GM18502 (cell line): ENCODE data around the gene WDFY3.
"Not testable (repeated sequence)": the region's sequence is repeated elsewhere in the genome, so short reads cannot be mapped to it uniquely, and the experiment has no call there.

Source experiments
- ATAC-seq: cut with Tn5 transposase; IDR thresholded peaks from one replicate; pipeline ENCODE4 v1.9.1; 2021; ENCODE audit warnings: mild to moderate bottlenecking; ENCODE audit not compliant: unreplicated experiment, poor library complexity

Gene WDFY3

DNA sequence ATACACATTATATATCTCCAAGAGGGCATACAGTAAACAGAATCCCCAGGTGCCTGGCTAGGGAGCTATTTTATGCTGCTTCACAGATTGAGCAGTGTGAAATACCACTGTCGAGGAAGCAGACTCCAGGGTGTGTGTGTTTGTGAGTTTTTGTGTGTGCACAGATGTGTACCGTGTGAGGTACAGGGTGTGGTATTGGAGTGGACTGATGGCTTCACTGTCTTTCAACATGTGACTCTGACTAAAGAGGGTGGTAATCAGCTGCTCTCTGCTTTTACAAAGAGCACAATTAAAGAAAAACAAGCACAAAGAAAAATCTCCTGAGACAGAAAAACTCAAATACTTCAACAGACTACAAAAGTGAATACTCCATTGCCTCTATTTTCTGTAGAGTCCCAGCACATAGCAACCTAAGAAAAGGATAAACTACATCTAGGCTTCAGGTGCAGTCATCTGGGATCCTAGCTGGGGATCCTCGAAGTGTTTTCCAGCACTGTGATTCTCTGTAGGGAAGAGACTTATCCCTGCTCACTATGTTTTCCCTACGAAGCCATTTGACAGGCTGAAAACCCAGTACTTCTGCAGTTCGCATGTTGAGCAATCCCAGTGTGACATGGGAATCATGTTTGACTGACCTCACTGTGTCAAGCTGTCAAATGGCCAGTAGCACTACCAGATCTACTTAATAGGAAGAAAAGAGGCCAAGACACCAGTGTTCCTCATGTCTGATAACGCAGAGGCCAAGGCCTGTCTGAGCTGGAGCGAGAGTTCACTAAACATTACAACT is 283.2 kb downstream of the WDFY3 start:
- ATAC-seq, result no peak

DNA sequence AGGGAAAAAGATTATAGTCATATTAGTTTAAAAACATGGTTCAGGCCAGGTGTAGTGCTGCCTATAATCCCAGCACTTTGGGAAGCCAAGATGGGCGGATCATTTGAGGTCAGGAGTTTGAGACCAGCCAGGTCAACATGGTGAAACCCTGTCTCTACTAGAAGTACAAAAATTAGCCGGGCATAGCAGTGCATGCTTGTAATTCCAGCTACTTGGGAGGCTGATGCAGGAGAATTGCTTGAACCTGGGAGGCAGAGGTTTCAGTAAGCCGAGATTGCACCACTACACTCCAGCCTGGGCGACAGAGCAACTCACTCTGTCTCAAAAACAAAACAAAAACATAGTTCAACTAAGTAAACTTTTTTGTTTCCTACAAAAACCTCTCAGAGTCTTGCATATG is 283.8 kb downstream of the WDFY3 start:
- not testable (repeated sequence) for ATAC-seq

DNA sequence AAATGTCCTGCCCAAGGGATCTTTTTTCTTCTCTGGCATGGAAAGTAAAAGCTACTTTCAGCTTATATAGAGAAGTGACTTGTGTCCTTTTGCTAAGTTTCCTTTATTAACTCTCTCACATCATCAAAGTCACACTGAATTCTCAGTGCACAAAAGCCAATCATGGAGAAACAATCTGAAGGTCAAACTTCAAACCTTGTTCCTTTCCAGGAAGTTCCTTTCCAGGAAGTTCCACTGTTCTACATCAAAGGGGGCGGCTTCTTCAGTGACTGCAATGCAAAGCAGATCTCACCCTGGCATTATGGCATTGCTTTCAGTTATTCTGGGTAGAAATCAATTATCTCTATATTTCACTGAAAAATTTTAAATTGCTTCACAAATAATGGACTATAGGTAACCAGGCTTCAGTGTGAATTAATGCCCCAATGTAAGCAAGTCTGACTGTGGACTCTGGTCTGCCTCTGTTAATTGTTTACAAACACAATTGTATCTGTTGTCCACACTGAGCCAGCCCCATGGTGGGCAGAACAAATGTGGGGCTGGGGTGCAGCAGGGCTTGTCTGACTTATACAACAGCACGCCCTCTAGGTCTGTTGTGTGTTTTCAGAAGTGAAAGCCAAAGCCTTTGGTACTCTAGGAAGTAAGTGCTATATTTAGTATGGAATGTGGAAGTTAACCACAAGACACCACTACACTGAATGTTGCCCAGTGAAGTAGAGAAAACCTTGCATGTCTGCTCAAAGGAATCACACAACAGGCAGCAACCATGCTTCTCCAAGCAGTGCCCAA is 284.8 kb downstream of the WDFY3 start:
- ATAC-seq, result no peak

DNA sequence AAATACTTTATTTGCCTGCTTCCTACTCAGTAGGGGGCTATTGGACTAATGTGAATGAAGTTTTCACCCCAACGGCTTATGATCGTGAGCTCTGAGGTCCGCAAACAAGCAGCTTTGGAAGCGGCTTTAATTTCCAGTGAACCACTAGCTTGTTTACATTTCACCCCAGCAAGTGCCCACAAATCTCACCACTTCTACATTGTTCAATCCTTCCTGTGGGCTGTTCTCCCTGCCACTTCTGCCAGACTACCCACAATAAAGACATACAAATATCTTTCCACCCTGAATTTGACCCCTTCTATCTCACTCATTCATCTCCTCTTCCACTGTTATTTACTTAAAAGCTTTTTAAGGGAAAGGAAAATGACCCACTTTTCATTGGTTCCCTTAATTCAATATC is 285.5 kb downstream of the WDFY3 start:
- no peak for ATAC-seq

DNA sequence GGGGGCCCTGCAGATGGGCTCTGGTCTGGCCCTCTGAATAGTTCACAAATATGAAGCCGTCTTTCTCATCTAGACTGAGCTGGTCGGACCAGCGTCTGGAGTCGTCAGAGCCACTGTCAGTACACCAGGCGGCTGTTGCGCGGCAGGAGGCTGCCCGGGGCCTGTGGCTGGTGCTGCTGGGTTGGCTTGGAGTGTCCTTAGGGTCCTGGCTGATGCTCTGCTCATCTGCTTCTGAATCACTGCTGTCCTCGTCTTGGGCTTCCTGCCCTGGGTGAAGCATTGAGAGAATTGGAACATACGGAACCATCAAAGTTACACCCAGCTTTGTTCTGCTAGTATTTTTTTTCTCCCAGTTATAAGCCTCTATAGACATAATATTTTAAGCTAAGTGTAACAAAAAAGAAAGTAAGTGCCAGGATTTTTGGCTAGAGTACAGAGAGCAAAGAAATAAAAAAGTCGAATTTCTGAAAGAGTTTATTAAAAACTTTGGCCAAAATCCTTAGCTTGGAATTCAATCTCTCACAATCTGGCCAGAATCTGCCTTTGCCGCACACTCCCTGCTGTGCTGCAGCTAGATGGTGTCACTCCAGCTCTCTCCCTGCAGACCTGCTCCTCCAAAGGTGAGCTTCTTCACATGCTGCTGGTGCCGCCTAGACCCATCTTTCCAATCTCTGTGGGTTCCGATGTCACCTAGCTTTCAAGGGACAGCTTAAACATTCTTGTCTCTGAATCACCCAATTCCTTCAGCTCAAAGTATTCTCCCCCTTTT is 287.3 kb downstream of the WDFY3 start:
- no peak for ATAC-seq

DNA sequence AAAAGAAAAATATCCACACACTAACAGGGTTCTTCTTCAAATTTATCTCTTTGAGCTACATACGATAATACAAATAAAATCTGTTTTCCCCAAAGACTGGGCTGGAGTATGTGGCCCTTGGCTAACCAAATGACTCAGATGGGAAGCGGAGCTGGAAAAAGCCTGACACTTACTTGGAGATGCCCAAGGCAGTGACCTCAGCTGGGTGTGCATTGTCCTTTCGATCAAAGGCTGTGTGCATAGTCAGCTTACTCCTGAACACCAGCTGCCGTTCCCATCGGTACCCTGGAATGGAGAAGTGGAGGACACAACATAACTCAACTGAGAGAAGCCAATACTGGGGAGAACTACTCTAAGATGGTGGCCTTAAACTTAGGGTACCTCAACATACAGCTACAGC is 288.5 kb downstream of the WDFY3 start:
- no peak for ATAC-seq

DNA sequence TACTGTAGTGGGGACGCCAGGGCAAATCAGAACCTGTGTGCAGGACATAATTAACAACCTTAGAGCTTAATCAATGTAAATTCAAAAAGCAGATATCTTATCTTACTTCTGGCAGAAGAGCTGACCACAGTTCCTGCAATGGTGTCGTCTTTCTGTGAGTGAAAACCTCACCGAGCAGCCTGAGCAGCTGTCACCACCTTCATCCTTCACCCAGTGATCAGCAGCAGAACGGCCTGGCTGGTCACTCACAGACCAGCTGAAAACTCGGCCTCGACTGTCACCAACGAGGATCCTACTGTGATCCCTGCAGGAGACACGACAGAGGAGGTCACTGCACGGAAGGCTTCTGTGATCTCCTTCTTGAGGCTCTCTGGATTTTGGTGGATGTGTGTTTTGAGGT is 289.4 kb downstream of the WDFY3 start:
- no peak for ATAC-seq

DNA sequence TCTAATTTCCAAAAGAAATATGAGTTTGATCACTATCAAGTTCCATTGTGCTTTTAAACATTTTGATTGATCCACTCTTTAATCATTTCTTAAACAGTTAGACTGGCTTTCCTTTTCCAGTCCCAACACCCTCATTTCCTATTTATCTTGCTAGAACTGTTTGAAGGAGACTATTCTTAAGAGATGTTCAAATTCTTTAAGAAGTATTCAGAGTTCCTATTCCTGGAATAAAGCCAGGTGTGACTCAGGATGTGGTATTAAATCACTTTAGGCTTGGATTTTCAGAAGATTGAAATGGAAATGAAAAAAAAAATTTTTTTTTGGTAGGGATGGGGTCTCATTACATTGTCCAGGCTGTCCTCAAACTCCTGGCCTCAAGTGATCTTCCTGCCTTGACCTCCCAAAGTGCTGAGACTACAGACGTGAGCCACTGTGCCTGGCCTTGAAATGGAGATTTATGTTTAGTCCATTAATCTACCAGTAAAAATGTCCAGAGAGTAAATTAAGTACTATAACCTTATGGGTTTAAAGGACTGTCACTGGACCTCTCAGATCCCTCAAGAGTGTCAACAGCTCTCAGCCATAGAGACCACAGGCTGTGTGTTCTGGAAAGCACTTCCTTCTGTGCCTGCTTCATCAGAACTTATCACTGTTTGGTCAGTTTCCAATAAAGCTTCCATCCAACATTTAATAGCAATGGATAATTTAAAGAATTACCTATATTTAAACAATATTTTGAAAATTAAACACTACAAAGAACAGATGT is 292.8 kb downstream of the WDFY3 start:
- ATAC-seq, result no peak

DNA sequence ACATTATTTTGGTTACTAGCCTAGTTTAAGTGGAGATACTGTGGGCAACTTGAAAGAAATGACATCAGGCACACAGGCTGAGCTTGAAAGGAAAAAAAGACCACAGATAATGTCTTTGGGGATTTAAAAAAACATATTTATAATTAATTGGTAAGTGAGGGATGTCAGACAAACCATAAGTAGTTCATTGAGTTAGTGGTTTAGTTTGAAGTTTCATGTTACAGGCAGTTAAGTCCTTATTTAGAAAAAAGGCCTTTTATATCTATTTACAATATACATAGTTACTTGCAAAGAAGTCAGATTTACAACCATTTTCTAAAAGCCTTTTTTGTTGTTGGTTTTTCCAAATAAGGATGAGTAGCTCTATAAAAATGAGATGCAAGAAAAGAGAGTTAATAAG is 294.3 kb downstream of the WDFY3 start:
- ATAC-seq, result no peak

DNA sequence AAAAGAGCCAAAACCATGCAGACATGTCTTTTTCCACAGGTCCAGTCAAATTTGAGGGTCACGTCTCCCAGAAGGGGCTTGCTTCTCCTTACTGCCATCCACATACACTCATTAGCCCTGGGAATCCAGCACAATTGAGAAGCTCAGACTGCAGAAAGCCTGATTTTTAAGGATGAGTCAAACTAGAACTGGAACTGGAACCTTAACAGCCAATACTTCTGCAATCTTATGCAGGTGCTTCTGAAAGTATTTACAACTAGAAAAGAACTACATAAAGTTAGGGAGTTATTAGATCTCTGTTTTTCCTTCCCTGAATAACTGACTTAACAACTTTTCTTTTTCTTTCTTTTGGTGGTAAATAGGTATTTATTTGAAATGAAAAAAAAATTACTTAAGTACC is 297.3 kb downstream of the WDFY3 start:
- ATAC-seq, result no peak

DNA sequence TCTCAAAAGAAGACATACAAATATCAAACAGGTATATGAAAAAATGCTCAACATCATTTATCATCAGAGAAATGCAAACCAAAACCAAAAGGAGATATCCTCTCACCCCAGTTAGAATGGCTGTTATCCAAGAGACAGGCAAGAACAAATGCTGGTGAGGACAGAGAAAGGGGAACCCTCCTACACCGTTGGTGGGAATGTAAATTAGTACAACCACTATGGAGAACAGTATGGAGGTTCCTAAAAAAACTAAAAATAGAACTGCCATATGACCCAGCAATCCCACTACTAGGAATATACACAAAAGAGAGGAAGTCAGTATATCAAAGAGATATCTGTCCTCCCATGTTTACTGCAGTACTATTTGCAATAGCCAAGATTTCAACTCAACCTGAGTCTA is 300.1 kb downstream of the WDFY3 start:
- ATAC-seq, result no peak

DNA sequence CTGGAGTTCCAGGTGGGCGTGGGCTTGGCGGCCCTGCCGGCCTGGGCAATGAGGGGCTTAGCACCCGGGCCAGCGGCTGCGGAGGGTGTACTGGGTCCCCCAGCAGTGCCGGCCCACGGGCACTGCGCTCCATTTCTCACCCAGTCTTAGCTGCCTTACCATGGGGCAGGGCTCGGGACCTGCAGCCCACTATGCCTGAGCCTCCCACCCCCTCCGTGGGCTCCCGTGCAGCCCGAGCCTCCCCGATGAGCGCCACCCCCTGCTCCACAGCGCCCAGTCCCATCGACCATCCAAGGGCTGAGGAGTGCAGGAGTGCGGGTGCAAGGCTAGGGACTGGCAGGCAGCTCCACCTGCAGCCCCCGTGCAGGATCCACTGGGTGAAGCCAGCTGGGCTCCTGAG is 301.7 kb downstream of the WDFY3 start:
- ATAC-seq, result not testable (repeated sequence)

DNA sequence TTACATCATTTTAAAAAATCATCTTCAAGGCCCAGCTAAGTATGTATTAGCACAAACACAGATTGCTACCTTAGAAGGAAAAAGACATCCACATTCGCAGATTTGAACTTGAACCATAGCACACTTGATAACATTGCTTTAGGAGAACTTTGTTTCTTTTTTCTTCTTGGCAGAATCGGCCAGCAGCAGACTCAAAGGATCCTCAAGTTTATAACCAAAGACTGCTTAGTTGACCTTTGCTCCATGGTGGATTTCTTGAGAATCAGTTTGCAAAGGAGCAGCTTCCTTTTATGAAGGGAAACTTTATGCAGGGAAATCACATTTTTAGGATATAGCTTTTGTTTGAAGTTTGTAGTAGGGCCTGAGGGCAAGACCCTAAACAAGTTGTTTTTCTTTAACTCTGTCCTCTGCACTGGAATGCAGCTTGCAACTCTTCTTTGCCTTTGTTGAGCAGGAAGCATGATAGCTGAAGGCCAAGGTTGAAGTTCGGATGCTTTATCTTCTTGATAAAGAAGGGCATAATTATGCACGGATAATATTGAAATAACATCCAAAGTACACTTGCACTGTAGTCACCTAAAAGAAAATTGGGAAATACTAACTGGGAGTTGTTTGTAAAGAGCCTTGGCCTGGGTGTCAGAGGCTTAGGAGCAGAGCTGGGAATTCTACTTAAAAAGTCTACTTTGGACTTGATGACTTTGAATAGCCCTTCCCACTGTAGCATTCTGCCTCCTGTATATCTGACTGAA is 305.1 kb downstream of the WDFY3 start:
- ATAC-seq, result no peak

DNA sequence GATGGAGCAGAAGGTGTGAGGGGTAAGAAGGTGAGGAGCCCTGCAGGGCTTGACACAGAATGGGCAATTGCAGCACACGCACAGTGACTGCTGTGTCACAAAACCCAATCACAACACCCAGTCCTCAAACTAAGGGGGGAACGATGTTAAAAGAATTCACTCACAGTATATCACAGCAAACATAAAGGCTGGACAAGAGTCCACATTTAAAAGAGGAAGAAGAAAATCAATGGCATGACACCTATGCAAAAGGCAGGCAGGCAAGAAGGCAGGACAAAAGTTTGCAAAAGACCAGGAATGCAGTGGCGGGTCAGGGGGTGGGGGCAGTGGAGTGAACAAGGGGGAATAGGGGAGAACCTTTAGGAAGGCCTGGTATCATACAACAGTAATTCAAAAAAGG is 305.9 kb downstream of the WDFY3 start:
- ATAC-seq, result no peak

DNA sequence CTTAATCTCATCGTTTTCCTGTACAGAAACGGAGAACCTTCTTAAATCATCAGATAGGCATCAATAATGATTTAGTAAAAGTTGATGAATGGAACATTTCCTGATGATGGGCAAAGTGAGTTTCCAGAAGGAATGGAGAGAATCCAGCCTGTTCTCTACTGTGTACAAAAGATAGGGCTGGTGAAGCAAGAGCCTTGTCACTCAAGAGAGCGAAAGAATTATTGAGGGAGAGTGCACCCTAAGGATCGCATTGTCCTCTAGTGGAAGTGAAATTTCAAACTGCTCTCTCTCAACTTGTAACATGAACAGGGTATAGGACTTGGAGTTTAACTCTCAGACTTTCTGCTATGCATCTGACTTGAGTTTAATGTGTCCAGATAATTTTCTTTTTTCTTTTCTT is 314.0 kb downstream of the WDFY3 start:
- no peak for ATAC-seq

DNA sequence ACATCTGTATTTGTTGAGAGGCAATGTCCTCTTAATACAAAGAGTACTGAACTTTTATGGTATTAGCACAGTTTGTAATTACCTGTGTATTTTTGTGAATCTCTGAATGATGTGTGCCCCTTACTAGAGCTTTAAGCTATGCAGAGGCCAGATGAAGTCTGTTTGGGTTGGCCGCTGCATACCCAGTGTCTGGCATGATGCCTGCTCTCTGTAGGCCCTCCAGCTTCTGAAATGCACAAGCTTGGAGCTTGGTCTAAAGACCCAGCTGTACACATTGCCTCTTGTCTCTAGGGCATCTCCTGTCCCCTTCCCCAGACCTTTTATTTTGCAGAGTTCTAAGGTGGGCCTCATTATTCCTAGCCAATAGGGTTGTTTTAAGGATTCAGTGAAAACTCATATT is 315.0 kb downstream of the WDFY3 start:
- no peak for ATAC-seq

DNA sequence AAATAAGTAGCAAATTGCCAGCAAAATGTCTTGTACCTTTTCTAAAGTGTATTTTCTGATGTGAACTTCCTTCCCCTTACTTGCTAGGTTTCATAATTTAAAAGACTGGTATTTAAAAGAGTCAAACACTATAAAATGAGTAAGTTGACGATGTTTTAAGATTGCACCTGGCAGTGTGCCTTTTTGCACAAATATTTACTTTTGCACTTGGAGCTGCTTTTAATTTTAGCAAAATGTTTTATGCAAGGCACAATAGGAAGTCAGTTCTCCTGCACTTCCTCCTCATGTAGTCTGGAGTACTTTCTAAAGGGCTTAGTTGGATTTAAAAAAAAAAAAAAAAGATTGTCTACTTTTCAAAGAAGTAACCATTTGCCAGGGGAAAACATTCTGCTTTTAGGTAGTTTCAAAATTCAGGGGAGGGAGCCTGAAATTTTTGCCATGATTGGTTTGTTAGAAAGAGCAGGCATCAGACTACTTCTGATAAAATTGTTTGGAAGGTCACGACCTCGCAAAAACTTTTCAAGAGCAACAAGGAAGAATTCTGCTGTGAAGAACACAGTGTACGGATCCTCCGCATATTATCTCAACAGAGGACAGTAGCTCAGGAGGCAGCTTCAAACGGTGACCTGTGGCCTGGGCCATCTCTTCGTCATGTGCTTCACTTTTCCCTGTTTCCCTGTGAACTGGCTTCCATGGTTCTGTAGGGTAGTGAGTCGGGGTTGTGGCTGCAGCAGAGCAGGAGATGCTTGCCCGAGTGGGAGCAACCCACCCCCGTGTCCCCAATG is 317.4 kb downstream of the WDFY3 start:
- no peak for ATAC-seq

DNA sequence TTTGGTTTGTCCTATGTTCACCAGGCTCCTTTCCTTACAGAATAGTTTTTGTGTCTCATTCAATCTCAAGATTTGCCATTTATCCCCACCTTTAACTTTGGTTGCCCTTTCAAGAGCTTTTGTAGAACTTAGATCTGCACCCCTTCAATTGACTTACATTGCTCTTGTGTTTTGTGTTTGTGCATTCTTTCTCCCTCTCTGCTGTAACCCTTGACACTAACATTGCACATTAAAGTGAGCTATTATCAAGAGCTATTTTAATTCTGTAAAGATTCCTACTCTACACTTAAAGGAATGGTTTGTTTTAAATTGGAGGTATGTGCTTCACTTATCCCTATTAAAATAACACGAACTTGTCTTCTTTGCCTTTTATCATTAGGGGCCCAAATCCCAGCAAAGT is 318.3 kb downstream of the WDFY3 start:
- no peak for ATAC-seq

DNA sequence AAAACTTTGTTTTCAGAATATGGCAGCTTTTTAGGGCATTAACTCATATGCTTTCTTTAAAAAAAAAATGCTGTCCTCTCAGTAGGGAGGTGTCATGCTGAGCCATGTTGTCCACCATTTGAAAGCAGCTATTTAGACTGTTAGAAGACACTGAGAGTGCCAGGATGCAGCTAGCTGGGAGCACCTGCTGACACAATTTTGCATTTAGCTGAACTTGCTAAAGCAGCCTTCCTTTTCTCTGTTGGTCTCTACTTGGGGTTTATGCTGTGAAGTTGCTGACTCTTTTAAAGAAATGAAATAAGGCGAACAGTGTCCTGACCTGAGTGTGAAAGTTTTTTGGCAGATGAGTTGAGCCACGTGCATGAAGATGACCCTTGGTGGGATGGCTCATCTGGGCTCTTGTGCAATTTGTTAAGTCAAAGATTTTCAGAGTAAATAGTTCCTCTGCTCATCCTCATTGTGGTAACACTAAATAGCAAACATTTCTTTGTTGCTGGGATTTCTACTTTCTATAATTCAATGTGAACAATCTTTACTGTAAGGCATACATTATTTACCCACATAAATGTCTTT is 319.1 kb downstream of the WDFY3 start:
- no peak for ATAC-seq
